OCI-LY7 (cell line): ENCODE measurements around the gene TPST2. TPM values are rescaled to one million over a fixed set of nuclear protein-coding genes. Genes with fewer than 3 reads are reported as not detected.

Experiments used
- BruUV-seq: library from RNA; stranded (reverse); fragments of 400-500 nt; replicated peaks from 2 replicates; lab custom pipeline; 2021; lab: Mats Ljungman, UMichigan
- CTCF ChIA-PET: fragments of 300-600 bp; sonication (Branson Sonifier 250); formaldehyde crosslinking; loops from one replicate; lab custom pipeline; 2022; ENCODE audit warnings: antibody characterized with exemption; ENCODE audit not compliant: unreplicated experiment; lab: Charles Lee
- POLR2A ChIA-PET: fragments of 300-600 bp; sonication (Branson Sonifier 250); formaldehyde crosslinking; loops from one replicate; lab custom pipeline; 2022; ENCODE audit warnings: antibody characterized with exemption; lab: Charles Lee
- DNase-seq: peaks from one replicate; pipeline ENCODE4 v3.0.0-alpha.2; 2015; ENCODE audit warnings: low spot score
- H2AFZ ChIP-seq: fragments of 200-600 bp; sonication (generic), shearing (Covaris generic); 2 replicates; pipeline ENCODE4 v1.6.1; 2014; ENCODE audit warnings: mild to moderate bottlenecking, antibody characterized with exemption, low read length, moderate library complexity
- H3K27ac ChIP-seq: fragments of 200-600 bp; sonication (generic); 2 replicates; pipeline ENCODE4 v1.5.1; 2014; ENCODE audit warnings: mixed run types, low read depth, mild to moderate bottlenecking, moderate library complexity, low read length, inconsistent platforms; ENCODE audit not compliant: poor library complexity, severe bottlenecking
- H3K36me3 ChIP-seq: fragments of 200-600 bp; sonication (generic); 2 replicates; pipeline ENCODE4 v1.6.1; 2014; ENCODE audit warnings: mild to moderate bottlenecking, antibody characterized with exemption, low read length, moderate library complexity, mixed read lengths; ENCODE audit not compliant: insufficient read depth
- H3K4me1 ChIP-seq: fragments of 200-600 bp; sonication (generic); 2 replicates; pipeline ENCODE4 v1.5.1; 2014; ENCODE audit warnings: mild to moderate bottlenecking, low read length; ENCODE audit not compliant: insufficient read depth, poor library complexity, severe bottlenecking
- H3K4me2 ChIP-seq: fragments of 200-600 bp; sonication (generic); 2 replicates; pipeline ENCODE4 v1.6.1; 2014; ENCODE audit warnings: mild to moderate bottlenecking, low read length
- H3K4me3 ChIP-seq: fragments of 200-600 bp; sonication (generic); 2 replicates; pipeline ENCODE4 v1.5.1; 2014; ENCODE audit warnings: mild to moderate bottlenecking, low read depth, low read length; ENCODE audit not compliant: poor library complexity, severe bottlenecking
- H3K79me2 ChIP-seq: fragments of 200-600 bp; sonication (generic); 2 replicates; pipeline ENCODE4 v1.6.1; 2016; ENCODE audit warnings: low read depth, mild to moderate bottlenecking, low read length, moderate library complexity, mixed read lengths; ENCODE audit not compliant: insufficient read depth
- H3K9me2 ChIP-seq: fragments of 200-600 bp; sonication (generic); 2 replicates; pipeline ENCODE4 v1.6.1; 2016; ENCODE audit warnings: mild to moderate bottlenecking, low read length, mixed read lengths; ENCODE audit not compliant: insufficient read depth
- H3K9me3 ChIP-seq: fragments of 200-600 bp; sonication (generic); 2 replicates; pipeline ENCODE4 v1.6.1; 2014; ENCODE audit warnings: mild to moderate bottlenecking, mixed run types, low read length, mixed read lengths
- H4K20me1 ChIP-seq: fragments of 200-600 bp; sonication (generic); 2 replicates; pipeline ENCODE4 v1.6.1; 2014; ENCODE audit warnings: mild to moderate bottlenecking, antibody characterized with exemption, low read length, moderate library complexity, mixed read lengths; ENCODE audit not compliant: insufficient read depth
- EZH2phosphoT487 ChIP-seq: fragments of 200-600 bp; sonication (generic); IDR thresholded peaks from 2 replicates; pipeline ENCODE4 v1.6.1; 2018; ENCODE audit warnings: low read depth, borderline replicate concordance, mild to moderate bottlenecking, mixed run types, antibody characterized with exemption, low read length, moderate library complexity, mixed read lengths
- intact Hi-C: fragments of 100-400 bp; cut with micrococcal nuclease; formaldehyde crosslinking; loops from one replicate; pipeline ENCODE4 v1.10.0; 2022; ENCODE audit not compliant: unreplicated experiment
- total RNA-seq, 2 experiments: library from RNA; depleted of rRNA in 1 of 2; stranded (reverse); fragments of >200 nt in 1 of 2; shearing (Covaris generic) in 1 of 2; gene quantifications; 2 replicates each; pipeline ENCODE4 v1.2.3, GENCODE V29; 2014 to 2022
- TF ChIP-seq, protein P1 (sequence below): fragments of 200-600 bp; sonication (generic); conservative IDR thresholded peaks from 2 replicates; pipeline ENCODE4 v1.5.1; 2014; ENCODE audit warnings: mild to moderate bottlenecking, antibody characterized with exemption, low read length, moderate library complexity, mixed read lengths

Gene TPST2
- total RNA-seq, 2 experiments from 2014 or later: 12.5 to 19.1 TPM

DNA sequence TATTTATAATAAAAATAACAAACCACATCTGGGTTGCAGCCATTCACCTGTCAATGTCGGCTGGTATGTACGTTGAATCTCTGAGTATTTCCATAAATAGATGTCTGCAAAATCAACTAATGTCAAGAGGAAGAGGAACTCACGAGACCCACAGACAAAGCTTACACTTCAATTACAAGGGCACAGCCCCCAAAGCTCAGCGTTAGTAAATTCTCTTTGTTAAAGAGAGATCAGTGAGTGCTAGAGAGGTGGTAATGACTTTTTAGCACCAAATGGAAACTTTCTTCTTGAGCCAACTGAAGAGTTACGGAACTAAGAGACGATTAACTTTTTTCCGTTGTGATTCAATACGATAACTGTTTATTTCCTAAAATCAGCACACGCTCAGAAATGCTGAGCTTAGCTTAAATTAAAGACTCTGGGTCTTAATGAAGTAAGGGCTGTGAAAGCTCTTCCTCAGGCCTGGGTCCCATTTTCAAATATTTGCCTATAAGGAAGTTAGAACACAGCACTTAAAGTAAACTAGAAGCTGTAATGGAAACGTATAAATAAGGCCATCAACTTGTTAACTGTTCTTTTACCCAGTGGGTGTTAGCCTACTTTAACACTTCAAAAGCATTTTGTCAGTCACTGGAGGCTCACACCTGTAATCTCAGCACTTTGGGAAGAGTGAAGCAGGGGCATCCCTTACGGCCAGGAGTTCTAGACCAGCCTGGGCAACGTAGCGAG, 54.9 kb downstream of the TPST2 start:
- no TSS peak for BruUV-seq
- H3K4me1 ChIP-seq: peaks cover 51% of the 10 kb centered on the region
- H3K36me3 ChIP-seq: peaks cover 29% of the 10 kb centered on the region; the same call in 1 of the 2 replicates
- no peaks in the 10 kb centered on the region for H3K9me3 ChIP-seq
- POLR2A ChIA-PET: interaction anchor here (0.6 to 4.5 kb wide), 15 partner anchors 9 to 137 kb away, joined by 3 to 34 read pairs (median 5); partner anchors contain the start of genes HPS4, SRRD and TFIP11
- H2AFZ ChIP-seq: peak overlapping the region; percentile 53; the same call in 1 of the 2 replicates
- no peaks in the 10 kb centered on the region for H4K20me1 ChIP-seq
- CTCF ChIA-PET: interaction anchor here (0.6 kb wide), 1 partner anchor 108 kb away, joined by 3 read pairs; no protein-coding TSS in a partner anchor
- TF ChIP-seq, protein P1, sequence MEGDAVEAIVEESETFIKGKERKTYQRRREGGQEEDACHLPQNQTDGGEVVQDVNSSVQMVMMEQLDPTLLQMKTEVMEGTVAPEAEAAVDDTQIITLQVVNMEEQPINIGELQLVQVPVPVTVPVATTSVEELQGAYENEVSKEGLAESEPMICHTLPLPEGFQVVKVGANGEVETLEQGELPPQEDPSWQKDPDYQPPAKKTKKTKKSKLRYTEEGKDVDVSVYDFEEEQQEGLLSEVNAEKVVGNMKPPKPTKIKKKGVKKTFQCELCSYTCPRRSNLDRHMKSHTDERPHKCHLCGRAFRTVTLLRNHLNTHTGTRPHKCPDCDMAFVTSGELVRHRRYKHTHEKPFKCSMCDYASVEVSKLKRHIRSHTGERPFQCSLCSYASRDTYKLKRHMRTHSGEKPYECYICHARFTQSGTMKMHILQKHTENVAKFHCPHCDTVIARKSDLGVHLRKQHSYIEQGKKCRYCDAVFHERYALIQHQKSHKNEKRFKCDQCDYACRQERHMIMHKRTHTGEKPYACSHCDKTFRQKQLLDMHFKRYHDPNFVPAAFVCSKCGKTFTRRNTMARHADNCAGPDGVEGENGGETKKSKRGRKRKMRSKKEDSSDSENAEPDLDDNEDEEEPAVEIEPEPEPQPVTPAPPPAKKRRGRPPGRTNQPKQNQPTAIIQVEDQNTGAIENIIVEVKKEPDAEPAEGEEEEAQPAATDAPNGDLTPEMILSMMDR: no peak
- TF ChIP-seq EZH2phosphoT487: no peak
- intact Hi-C loops: loop anchor here (1.0 to 5.0 kb wide), 3 partner anchors 42 to 80 kb away; no protein-coding TSS in a partner anchor
- no peaks in the 10 kb centered on the region for H3K9me2 ChIP-seq
- peak overlapping the region; percentile 98 for H3K27ac ChIP-seq
- peak overlapping the region; percentile 86 for H3K4me2 ChIP-seq
- H3K4me3 ChIP-seq: peak overlapping the region; percentile 60
- H3K79me2 ChIP-seq: no peaks in the 10 kb centered on the region; the same call in 1 of the 2 replicates
- DNase-seq: peak; percentile 88

DNA sequence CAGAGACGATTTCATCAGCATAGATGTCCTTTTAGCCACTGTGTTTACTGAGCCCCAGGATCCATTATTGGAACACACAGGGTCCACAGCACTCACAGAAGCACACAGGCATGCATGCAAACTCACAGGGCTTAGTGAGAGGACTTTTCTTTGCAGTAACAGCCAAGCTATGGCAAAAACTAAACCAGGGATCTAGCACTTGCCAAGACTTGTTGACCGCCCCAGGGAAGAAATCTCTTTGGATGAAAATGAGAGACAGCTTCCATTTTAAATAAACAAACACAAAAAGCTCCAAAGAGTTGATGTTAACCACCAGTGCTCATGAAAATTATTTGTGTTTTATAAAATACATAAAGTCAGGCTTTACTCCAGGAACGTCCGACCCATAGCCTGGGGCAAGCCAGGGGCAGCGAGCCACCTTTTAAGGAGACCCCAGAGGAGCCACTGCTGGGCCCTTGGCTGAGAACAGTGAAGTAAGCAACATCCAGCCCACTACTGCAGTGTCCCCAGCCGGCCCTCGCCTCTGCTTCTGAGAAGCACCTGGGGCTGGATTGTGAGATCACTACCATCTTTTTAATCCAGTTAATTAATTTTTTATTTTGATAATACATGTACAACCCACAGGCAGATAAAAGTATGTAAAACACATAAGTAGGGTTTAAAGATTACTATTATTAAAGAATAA, 55.6 kb downstream of the TPST2 start:
- peak overlapping the region; percentile 47; the same call in 1 of the 2 replicates for H2AFZ ChIP-seq
- H3K36me3 ChIP-seq: peaks cover 34% of the 10 kb centered on the region; the same call in 1 of the 2 replicates
- POLR2A ChIA-PET: interaction anchor here (0.6 to 4.5 kb wide), 12 partner anchors 10 to 57 kb away, joined by 3 to 34 read pairs (median 10); partner anchors contain the start of genes HPS4, SRRD and TFIP11
- H4K20me1 ChIP-seq: no peaks in the 10 kb centered on the region
- H3K9me2 ChIP-seq: no peaks in the 10 kb centered on the region
- intact Hi-C loops: loop anchor here (2.0 kb wide), 1 partner anchor 58 kb away; no protein-coding TSS in a partner anchor
- peaks cover 51% of the 10 kb centered on the region for H3K4me1 ChIP-seq
- H3K27ac ChIP-seq: peak overlapping the region; percentile 98
- peak overlapping the region; percentile 60 for H3K4me3 ChIP-seq
- no peaks in the 10 kb centered on the region for H3K9me3 ChIP-seq
- H3K79me2 ChIP-seq: no peaks in the 10 kb centered on the region; the same call in 1 of the 2 replicates
- H3K4me2 ChIP-seq: peak overlapping the region; percentile 86
- peak; percentile 59 for DNase-seq
- CTCF ChIA-PET: no interaction called here
- TF ChIP-seq, protein P1: no peak
- no peak for TF ChIP-seq EZH2phosphoT487
- BruUV-seq: TSS peak; percentile 66
